Stimulated activated CD4-positive, alpha-beta T cell treated with anti-CD3 and anti-CD28 coated beads, Interleukin-12 subunit alpha, Interleukin-12 subunit beta, amount 100 ng/mL, for 24 hours (primary cell): ENCODE data around the gene TSPAN6.

ENCODE experiments used
- DNase-seq, 2 experiments: peaks; one replicate each; pipeline ENCODE4 v3.0.0-alpha.2; 2020; ENCODE audit warnings: low read depth in 2 of 2

TSPAN6 gene

DNA sequence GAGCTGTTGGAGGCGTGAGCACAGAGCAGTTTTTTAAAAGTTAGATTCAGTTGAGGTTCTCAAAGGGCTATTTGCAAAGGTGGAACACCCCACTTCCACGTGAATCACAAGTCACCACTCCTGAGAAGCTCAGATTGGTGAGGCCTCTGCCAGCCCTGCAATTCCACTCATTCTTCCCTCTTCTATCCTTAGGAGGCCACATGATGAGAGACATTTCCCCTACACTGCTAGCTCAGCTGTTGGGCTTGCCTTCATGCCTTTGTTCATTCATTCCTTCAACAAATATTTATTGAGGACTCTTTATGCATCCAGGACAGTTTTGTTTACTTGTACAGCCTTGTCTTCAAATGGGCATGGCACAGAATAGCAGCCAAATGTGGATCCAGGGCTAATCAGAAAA lies 11.1 kb upstream of the TSPAN6 start:
- DNase-seq, result no peak

DNA sequence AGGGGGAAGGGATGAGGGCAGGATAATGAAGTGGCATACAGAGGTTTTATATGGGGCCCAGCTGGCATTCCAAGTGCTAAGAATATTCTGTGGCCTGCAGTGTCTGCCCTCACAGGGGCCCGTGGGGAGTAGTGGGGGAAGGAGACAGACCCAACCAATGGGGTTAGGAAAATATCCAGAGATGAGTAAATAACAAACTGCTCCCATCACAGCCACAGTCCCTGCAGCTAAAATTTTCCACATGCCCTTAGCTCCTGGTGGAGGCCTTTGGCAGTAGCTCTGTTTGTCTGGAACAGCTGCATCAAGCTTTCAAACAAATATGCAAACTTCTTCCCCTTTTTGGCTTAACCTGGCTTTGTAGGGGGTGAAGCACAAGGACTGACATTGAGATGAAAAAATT lies 10.5 kb upstream of the TSPAN6 start:
- DNase-seq, result no peak

DNA sequence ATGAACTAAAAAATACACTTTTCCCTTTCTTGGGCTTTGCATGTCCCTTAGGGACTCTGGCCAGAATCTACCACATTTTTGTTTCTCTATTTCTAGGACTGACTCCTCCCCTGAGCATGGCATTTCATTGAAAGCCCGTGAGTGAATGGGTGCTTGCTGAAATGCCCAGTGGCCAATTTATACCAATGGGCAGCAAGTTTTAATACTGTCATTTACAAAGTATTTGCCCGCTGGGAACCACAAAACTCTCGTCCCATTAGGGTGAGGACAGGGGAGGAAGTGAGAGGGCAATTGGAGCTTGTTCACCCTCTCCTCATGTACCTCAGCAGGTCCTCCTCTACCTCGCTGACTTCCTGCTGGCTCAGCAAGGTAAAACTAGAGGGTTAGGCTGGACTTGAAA lies 8.5 kb upstream of the TSPAN6 start:
- DNase-seq, result no peak

DNA sequence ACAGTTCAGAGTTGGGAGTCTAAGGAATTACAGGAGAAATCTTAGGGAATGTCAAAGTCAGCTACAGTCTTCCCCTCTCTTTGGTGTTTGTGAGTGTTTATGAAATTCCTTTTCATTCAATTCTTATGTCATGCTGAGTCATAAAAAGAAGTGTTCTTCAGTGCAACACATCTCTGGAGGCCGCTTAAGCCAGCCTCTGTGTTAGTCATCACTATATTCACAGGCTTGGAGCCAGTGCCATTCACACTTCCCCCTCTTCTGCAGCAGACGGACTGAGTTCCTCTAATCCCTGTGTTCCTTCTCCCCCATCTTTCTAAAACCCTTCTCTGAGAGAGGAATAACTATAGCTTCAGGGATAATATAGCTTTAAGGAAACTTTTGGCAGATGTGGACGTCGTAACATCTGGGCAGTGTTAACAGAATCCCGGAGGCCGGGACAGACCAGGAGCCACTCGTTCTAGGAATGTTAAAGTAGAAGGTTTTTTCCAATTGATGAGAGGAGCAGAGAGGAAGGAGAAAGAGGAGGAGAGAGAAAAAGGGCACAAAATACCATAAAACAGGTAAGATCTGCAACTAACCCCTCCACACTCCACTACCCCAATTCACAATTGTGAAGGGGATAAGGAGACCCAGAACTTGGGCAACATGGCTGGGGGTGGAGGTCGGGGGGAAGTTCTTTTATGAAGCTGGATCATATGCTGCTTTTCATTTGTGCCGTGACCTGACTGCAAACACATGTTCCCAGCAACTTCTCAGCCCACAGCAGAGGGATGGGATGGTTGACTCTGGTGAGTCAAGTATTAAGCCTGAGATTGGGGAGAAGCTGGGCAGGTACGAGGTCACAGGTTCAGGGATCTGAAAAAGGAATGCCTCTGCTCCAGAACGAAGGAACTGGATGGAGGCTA lies 7.6 kb upstream of the TSPAN6 start, which contains the start of gene SRPX2:
SRPX2 (plus strand) TSS at position 244 of the 905 bp plus-strand sequence. CDS start 2,124 bp downstream, outside the sequence.
- no peak for DNase-seq

DNA sequence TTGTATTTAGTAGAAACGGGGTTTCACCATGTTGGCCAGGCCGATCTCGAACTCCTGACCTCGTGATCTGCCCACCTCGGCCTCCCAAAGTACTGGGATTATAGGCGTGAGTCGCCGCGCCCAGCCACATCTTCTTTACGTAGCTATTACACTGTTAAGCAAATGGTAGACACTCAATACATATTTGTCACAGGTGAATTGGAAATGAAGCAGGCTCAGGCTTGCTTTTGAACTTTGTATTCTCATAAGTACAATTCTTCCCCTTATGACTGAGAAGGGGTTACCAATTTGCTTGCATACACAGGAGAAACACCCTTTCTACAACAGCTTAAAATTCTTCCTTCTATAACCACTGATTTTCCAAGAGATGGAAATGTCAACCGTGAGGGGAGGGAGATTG lies 6.6 kb upstream of the TSPAN6 start:
- no peak for DNase-seq

DNA sequence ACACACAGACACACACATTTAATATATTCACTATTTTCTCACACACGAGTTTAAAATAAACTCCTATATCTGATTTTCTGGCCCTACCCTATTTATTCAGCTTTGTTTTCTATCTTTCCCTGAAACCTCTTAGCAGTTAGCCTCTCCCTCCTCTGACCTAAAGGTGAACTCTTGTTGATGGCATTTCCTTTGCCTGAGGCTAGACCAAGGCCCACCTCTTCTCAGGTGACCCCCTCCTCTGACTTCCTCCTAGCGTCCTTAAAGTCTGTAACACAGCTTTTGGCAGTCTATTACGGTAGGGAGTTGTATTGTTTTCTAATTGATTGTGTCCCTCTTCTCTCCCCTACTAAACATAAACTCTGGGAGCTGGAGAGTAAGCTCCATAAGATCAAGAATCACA lies 5.7 kb upstream of the TSPAN6 start:
- no peak for DNase-seq

DNA sequence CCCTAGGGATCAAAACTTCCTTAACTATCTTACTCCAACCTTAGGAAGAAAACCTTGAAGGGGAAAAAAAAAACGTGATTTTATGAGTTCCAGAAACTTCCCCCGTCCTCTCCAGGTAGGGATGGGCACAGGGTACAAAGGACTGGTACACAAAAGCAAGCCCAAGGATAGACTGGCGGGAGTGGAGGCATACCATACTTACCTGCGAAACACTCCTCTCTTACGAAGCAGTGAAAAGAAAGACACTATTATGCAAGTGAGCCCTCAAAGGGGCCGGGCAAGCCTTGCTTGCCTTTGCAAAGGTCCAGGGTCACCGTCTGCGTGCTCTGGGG lies 651 bp downstream of the TSPAN6 start:
- no peak for DNase-seq

DNA sequence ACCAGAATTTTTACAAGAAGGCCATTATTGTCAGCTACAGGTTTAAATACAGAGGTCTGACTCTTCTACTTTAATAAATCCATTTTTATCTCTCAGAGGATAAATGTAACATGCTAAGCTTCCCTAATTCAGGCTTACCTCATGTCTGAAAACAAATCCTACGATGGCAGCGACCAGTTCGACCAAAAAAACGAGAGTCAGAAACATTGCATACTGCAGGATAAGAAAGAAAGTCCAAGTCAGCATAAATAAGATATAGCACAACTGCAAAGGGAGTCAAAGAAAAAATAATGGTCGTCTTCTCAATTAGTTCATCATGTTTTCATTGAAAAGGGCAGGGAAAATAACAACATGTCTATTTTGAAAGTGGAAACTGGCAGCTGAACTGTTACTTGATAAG lies 1.6 kb downstream of the TSPAN6 start:
- no peak for DNase-seq

DNA sequence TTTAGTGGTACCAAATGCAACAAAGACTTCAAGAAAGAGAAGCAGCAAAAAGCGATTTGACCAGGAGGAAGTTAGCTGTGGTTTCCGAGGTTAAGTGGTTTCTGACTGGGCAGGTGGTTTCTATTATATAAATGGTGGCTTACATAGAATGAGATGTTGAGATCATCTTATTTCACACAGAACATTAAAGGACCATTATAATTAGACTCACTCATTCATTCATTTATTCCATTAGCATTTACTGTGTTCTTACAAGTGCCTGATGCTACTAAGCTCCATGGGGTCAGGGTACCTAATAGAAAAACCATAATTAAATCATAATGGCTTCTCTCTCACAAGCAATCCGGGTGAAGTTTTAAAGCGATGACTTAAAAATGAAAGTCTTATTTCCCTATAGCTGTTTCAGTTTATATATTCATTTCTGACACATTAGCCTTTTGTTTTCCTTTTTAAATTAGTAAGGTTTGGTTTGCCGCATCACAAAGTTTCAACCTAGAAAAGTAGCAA lies 10.6 kb downstream of the TSPAN6 start:
- DNase-seq, result no peak

DNA sequence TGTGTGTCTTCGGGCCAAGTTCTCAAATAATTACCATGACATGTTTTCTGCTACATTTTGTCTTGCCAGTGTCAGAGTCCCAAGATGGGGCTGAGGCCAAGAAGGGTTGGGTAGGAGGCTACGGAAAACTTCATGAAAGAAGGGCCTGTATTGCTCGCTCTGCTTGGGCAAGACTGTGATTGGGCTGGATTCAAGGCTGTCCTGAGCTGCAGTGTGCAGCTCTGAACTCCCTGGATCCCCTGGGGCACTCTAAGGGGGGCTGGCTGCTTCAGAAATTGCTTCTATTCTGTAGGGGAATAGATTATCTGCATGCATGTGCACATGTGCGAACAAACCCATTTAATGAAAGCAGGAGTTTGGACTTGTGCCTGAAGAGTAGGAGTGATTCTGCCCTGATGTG lies 13.6 kb downstream of the TSPAN6 start:
- DNase-seq, result no peak

DNA sequence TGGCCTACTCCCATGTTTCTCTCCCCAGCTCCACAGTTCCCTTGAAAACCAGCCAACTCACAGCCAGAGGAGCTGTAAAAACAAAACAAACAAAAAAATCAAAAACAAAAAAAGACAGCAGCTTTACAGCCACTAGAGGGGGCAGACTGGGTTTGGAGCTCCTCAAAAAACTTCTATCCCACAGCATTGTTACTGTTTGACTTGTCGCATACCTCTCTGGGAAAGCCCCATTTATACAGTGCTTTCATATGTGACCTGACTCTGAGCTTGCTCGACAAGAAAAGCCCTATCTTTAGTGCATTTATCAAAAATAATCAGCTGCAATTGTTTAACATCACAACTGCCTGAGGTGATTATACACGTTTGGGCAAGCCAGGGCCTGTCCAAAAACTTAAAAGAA lies 21.6 kb downstream of the TSPAN6 start:
- no peak for DNase-seq

DNA sequence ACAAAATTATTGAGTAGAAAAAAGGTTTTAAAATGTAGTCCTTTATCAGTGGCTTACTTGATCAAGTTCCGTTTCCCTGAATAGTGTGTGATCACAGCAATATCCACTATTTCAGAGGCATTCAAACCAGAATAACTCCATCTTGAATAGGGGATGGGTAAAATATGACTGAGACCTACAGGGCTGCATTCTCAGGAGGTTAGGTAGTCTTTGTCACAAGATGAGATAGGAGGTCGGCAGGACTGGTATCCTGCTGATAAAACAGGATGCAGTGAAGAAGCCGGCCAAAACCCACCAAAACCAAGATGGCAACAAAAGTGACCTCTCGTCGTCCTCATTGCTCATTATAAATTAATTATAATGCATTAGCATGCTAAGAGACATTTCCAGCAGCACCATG lies 24.7 kb downstream of the TSPAN6 start:
- no peak for DNase-seq

DNA sequence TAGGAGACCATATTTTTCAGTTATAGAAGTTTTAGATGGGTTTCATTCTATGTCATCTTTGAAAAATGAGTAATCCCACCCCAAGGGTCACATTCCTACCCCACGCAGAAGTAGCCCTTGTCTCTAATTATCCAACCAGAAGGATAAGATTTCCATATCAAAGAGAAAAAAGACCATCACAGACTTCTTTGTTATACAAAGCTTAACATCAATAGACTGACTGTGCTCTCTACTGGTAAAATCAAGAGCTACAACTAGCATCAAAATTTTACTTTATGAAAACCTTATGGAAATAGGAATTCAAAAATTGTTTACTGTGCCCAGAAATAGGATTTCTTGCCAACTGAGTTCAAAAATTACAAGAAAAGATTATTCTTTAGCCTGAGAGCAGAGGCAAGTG lies 27.0 kb downstream of the TSPAN6 start:
- DNase-seq, result no peak

DNA sequence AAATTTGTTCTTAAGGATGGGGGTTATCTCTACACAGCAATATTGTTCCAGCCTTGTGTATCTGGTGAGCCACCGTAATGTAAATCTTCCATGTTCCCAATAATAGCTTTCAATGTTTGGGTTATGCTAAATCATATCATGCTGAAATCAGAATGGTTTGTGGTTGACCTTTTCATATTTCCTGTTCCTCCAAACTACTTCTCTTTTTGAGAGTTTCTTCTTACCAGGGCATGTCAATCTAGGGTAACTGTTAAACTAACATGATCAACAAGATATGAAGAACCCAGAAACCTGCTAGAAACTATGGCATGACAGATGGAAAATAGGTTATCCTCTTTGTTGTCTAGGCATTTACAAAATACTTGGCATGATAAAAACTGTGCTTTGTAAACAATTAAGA lies 29.9 kb downstream of the TSPAN6 start:
- DNase-seq, result no peak

DNA sequence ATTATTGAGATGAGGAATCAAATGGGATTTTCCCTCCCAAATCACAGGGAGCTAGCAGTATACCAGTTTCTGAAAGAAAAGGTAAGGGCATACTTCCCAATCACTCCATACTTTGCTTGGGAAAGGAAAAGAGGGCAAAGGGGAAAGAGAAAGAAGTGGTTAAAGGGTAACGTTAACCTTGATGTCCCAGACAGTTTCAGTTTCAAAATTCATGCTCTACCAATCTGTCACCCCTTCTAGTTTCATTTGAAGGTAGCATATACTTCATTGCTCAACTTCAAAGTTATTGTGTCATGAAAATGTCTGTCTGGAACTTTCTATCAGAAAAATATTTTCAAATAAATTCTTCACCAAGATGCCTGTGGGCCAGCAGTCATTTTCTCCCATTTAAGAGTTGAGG lies 35.8 kb downstream of the TSPAN6 start:
- no peak for DNase-seq

DNA sequence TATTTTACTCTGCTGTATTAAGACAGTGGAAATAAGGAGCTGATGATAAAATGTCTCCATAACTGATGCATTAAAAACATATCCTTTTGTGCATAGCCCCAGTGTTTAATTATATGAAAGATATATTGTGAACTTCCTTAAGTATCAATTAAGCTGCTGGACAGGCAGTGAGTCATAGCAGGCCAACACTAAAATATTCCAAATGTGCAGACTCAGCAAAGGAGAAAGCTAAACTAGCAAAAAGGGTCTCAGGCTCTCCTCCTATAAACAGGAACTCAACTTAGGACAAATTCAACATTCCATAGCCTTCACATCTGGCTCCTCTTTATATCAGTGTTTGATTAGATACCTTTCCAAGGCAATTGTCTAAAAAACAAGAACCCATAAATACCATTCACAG lies 36.3 kb downstream of the TSPAN6 start:
- no peak for DNase-seq

DNA sequence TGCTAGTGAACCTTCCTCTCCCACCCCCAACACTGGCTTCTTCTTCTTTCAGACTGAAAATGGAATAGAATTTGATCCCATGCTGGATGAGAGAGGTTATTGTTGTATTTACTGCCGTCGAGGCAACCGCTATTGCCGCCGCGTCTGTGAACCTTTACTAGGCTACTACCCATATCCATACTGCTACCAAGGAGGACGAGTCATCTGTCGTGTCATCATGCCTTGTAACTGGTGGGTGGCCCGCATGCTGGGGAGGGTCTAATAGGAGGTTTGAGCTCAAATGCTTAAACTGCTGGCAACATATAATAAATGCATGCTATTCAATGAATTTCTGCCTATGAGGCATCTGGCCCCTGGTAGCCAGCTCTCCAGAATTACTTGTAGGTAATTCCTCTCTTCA lies 37.1 kb downstream of the TSPAN6 start:
- DNase-seq, result no peak

DNA sequence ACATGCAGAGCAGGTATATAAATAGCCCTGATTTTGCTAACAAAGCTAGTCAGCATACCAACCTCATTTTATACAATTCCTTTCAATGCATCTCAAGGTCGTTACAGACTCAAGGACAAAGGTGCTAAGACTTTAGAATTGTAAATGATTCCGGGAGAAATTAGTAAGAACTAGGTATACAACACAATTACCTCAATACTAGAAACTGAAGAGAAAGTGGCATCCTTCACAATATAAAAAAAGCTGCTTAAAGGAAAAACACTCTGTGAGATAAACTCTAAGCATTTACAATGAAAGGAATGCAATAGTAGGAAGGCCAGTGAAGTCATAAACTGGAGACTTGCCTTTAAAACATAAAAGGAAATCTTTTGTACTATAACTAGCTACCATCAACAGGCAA lies 40.0 kb downstream of the TSPAN6 start:
- DNase-seq, result no peak

DNA sequence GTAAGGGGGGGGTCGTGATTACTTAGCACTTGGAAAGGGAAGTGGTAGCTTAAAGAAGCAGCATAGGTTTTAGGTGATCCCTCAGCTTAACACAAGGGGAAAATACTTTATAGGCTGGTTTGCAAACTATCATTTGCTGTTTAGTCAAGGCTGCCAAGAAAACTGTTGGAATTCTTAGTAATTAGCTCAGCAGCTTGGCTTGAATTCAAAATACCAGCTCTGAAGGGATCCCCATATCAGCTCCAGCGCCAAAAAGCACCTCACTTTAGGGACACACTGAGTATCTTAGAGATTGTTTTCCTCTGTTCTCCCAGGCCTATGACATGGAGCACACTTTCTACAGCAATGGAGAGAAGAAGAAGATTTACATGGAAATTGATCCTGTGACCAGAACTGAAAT lies 43.0 kb downstream of the TSPAN6 start:
- DNase-seq, result no peak

DNA sequence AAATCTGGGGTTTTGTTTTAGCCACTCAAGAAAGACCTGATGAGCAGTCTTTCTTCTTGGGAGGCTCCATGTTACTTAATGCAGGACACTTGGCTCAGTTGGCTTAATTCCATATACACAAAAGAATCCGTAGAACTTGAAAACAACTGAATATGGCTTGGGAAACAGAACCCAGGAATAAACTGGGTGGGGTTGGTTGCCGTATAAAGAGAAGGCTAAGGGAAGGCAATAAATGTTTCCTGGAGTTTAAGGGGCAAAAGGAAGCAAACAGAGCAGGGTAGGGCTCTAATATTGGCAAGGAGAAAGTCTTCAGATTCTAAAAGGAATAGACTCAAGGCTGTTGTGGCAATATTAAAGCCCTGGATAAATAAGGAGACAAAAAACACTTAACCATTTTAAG lies 43.5 kb downstream of the TSPAN6 start:
- DNase-seq, result no peak

DNA sequence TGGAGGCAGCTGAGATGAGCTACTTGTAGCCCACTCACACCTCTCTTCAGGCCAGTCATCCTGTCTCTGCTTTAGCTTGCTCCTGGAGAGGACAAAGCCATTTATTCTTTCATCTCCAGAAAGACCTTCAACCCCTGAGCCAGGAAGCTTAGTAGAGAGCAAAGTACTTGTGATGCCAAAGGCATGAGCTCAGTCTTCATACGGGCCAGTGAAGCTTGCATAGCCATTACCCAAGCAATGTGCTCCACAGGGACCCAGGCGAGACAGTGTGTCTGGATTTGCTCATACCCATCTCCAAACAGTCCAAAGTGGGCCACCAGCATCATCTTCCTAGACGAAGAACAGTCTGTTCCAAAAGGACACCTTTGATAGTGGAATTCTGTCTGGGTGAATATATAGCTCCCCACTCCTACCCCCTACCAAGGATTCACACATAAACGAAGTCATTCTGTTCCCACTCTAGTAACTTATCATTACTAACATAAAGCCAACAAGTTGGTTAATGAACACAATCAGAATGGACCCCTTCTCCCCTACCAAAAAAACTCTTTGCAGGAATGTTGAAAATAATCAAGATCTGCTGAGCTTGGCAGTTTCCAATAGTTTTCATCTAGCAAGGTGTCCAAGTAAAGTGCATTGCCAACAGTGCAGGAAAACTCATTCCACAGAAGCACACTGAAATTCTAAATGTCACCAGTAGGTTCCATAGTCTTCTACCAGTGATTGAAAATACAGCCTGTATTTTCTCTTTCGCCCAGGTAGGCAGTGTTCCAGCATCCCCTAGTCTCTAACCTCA lies 45.2 kb downstream of the TSPAN6 start:
- no peak for DNase-seq

DNA sequence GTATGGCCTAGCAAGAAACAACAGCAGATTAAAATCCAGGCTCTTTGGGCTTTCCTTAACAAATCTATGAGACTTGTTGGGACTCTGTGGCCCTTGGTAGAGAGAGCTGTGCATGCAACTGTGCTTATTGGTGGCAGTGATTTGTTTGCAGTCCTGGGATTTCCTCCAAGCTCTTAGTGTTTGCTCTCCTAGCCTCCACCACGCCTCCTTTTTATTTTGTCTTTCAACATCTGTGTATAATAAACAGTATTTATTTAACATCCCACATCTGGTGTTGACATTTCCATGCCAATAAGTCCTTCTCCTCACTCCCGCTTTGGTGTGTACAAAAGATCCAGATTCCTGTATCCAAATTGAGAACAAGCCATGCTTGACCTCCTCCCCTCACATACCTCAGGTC lies 48.7 kb downstream of the TSPAN6 start:
- no peak for DNase-seq

DNA sequence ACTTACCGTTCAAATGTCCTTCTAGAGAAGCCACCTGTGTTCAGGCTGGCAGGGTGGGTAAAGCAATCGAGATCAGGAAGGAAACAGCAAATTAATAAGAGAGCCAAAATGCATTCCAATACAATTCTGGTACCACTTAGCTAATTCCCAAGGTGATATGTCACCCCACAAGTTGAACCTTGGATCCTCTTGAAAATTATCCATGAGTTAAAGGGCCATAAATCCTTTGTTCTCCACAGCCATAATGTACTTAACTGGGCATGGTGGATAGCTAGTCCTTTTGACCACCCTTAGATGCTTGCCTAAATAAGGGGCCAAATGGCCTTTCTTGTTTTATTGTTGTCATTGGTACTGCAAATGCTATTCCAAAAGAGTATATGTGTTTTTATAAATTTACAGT lies 49.9 kb downstream of the TSPAN6 start:
- DNase-seq, result no peak
